Measurements from ENCODE around the gene FERMT3.

- TF ChIP-seq POLR2AphosphoS5 (IDR thresholded peaks at IDR 0.05; ENCODE audit: insufficient read depth in 1 of 2, low read depth in 1 of 2): no peak
- no peak for TF ChIP-seq POLR2A (IDR thresholded peaks at IDR 0.05)
Measured at GRCh38 chr11:64165481-64165841, 41.1 kb upstream of the FERMT3 start.
